Mesenchymal stem cell (in vitro differentiated cells and primary cell): ENCODE results near the gene EPC1.

Experiments used
- DNase-seq: peaks from one replicate; pipeline ENCODE4 v3.0.0-alpha.2; 2013
- H2AFZ ChIP-seq: one replicate; pipeline ENCODE4 v1.6.1; 2013; ENCODE audit warnings: low read depth, mild to moderate bottlenecking, control low read depth, inconsistent platforms, low read length, moderate library complexity
- H2AK5ac ChIP-seq: 2 replicates; pipeline ENCODE4 v1.6.1; 2013; ENCODE audit warnings: low read length, moderate library complexity, mild to moderate bottlenecking, inconsistent platforms; ENCODE audit not compliant: severe bottlenecking
- H2BK120ac ChIP-seq: one replicate; pipeline ENCODE4 v1.6.1; 2013; ENCODE audit warnings: low read depth, mild to moderate bottlenecking, inconsistent platforms, low read length, moderate library complexity
- H2BK12ac ChIP-seq, 2 experiments: one replicate each; pipeline ENCODE4 v1.6.1; 2013; ENCODE audit warnings: inconsistent platforms in 2 of 2, low read length in 2 of 2, mild to moderate bottlenecking in 2 of 2, moderate library complexity in 2 of 2, control low read depth in 1 of 2
- H2BK15ac ChIP-seq: one replicate; pipeline ENCODE4 v1.6.1; 2013; ENCODE audit warnings: mild to moderate bottlenecking, low read depth, inconsistent platforms; ENCODE audit not compliant: poor library complexity, severe bottlenecking
- H2BK5ac ChIP-seq: 2 replicates; pipeline ENCODE4 v1.6.1; 2013; ENCODE audit warnings: low read depth, mild to moderate bottlenecking, low read length, control low read depth, inconsistent platforms; ENCODE audit not compliant: poor library complexity, severe bottlenecking
- H3K14ac ChIP-seq, 2 experiments: one replicate each; pipeline ENCODE4 v1.6.1; 2013; ENCODE audit warnings: inconsistent platforms in 2 of 2, low read length in 2 of 2, control low read depth in 1 of 2, mild to moderate bottlenecking in 1 of 2, moderate library complexity in 1 of 2
- H3K18ac ChIP-seq, 2 experiments: one replicate each; pipeline ENCODE4 v1.6.1; 2013; ENCODE audit warnings: inconsistent platforms in 2 of 2, low read length in 2 of 2, control low read depth in 1 of 2, low read depth in 1 of 2, mild to moderate bottlenecking in 1 of 2
- H3K23ac ChIP-seq, 2 experiments: one replicate each; pipeline ENCODE4 v1.6.1; 2013; ENCODE audit warnings: inconsistent platforms in 2 of 2, low read length in 2 of 2, mild to moderate bottlenecking in 2 of 2, moderate library complexity in 2 of 2, control low read depth in 1 of 2
- H3K27ac ChIP-seq: 2 replicates; pipeline ENCODE4 v1.5.1; 2013; ENCODE audit warnings: mild to moderate bottlenecking, moderate library complexity, low read length, control low read depth, inconsistent platforms; ENCODE audit not compliant: poor library complexity, severe bottlenecking
- H3K27me3 ChIP-seq, 2 experiments: 2 replicates each; pipeline versions ENCODE4 v1.6.1 to v1.7.0; 2013; ENCODE audit warnings: low read length in 2 of 2, mild to moderate bottlenecking in 2 of 2, moderate library complexity in 2 of 2, control low read depth in 1 of 2, inconsistent platforms in 1 of 2; ENCODE audit not compliant: control insufficient read depth in 1 of 2, insufficient read depth in 1 of 2
- H3K36me3 ChIP-seq, 2 experiments: 2 replicates each; pipeline versions ENCODE4 v1.6.1 to v1.7.0; 2013; ENCODE audit warnings: low read length in 2 of 2, control low read depth in 1 of 2, inconsistent platforms in 1 of 2, low read depth in 1 of 2, mild to moderate bottlenecking in 1 of 2; ENCODE audit not compliant: insufficient read depth in 2 of 2, control insufficient read depth in 1 of 2
- H3K4ac ChIP-seq, 2 experiments: one replicate each; pipeline ENCODE4 v1.6.1; 2013; ENCODE audit warnings: inconsistent platforms in 2 of 2, low read length in 2 of 2, mild to moderate bottlenecking in 2 of 2, moderate library complexity in 2 of 2, control low read depth in 1 of 2, low read depth in 1 of 2
- H3K4me1 ChIP-seq: 2 replicates; pipeline ENCODE4 v1.6.1; 2013; ENCODE audit warnings: low read depth, low read length, control low read depth; ENCODE audit not compliant: control insufficient read depth, insufficient read depth
- H3K4me2 ChIP-seq: 2 replicates; pipeline ENCODE4 v1.6.1; 2013; ENCODE audit warnings: low read length, mild to moderate bottlenecking, inconsistent platforms; ENCODE audit not compliant: poor library complexity, severe bottlenecking
- H3K4me3 ChIP-seq, 2 experiments: 2 replicates each; pipeline versions ENCODE4 v1.5.1 to v1.7.0; 2013; ENCODE audit warnings: low read length in 2 of 2, mild to moderate bottlenecking in 2 of 2, control low read depth in 1 of 2, low read depth in 1 of 2; ENCODE audit not compliant: insufficient read depth in 1 of 2
- H3K79me1 ChIP-seq: replicated peaks from 2 replicates; pipeline ENCODE4 v1.6.1; 2013; ENCODE audit warnings: mild to moderate bottlenecking, control low read depth, low read length, inconsistent platforms; ENCODE audit not compliant: poor library complexity, severe bottlenecking
- H3K9ac ChIP-seq: 2 replicates; pipeline ENCODE4 v1.7.0; 2013; ENCODE audit warnings: mild to moderate bottlenecking, low read length, moderate library complexity
- H3K9me3 ChIP-seq: 2 replicates; pipeline ENCODE4 v1.7.0; 2013; ENCODE audit warnings: mild to moderate bottlenecking, low read length; ENCODE audit not compliant: control insufficient read depth
- H4K8ac ChIP-seq: one replicate; pipeline ENCODE4 v1.6.1; 2013; ENCODE audit warnings: inconsistent platforms, mild to moderate bottlenecking, low read length, moderate library complexity
- H4K91ac ChIP-seq: one replicate; pipeline ENCODE4 v1.6.1; 2013; ENCODE audit warnings: mild to moderate bottlenecking, low read length, inconsistent platforms
- WGBS: methylation state at CpG from one replicate; pipeline ENCODE4 v1.1.7; 2013; ENCODE audit warnings: mixed read lengths; 5-methylcytosine and 5-hydroxymethylcytosine counted together

EPC1 gene

DNA sequence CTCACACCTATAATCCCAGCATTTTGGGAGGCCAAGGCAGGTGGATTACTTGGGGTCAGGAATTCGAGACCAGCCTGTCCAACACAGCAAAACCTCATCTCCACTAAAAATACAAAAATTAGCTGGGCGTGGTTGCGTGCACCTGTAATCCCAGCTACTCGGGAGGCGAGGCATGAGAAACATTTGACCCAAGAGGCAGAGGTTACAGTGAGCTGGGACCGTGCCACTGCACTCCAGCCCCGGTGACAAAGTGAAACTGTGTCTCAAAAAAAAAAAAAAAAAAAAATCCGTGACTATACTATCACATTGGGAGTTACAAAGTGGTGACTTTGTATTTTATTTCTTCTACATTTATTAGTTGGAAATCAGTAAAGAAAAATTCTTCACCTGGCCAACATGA lies 101.2 kb downstream of the EPC1 start:
- WGBS, result 95% methylated on average over 6 of the region's 8 CpGs
- Histone ChIP-seq H3K79me1 (no peaks in the 10 kb centered on the region), H3K23ac (no peak overlapping the region), H4K8ac (no peak overlapping the region), H3K14ac (no peak overlapping the region), H2BK5ac (no peak overlapping the region), H3K9ac (no peak overlapping the region), H2AFZ (no peak overlapping the region), H2BK12ac (no peak overlapping the region), H2AK5ac (no peak overlapping the region), H3K18ac (no peak overlapping the region), H3K4ac (no peak overlapping the region), H4K91ac (no peak overlapping the region), H3K9me3 (no peaks in the 10 kb centered on the region), H3K27ac (no peak overlapping the region), H3K4me2 (no peak overlapping the region), H2BK120ac (no peak overlapping the region), H3K27me3 (no peaks in the 10 kb centered on the region), H3K4me3 (no peak overlapping the region), H2BK15ac (no peak overlapping the region), H3K36me3 (no peaks in the 10 kb centered on the region), H3K4me1 (no peaks in the 10 kb centered on the region)
- DNase-seq, result no peak

DNA sequence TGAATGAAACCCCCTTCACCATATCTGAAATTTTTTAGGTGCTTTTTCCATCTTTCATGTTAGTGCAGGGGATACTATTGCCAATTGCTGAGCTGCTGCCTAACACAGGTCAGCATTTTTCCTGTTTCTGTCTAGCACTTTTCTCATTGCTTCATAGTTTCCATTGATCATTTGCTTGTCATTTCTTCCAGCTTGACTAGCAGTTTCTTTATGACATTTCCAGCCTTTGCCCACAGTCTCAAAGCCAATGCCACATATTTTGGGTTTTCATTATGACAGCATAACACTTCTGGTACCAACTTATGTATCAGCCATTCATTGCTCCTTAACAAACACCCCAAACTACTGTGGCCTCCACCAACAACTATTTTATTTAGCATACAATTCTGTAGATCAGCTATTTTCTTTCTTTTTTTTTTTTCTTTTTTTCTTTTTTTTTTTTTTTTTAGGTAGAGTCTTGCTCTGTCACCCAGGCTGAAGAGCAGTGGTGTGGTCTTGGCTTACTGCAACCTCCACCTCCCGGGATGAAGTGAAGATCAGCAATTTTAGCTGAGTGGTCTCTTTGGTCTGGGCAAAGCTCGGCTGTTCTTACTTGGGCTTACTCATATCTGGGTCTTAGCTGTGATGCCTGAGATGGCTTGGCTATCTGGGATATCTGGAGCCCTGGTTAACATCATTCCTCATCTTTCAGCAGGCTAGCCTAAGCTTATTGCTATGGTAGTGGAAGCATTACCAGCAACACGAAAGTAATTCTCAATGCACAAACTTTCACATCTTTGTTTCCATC lies 102.3 kb downstream of the EPC1 start:
- Histone ChIP-seq H3K36me3 (no peaks in the 10 kb centered on the region), H3K27ac (no peak overlapping the region), H3K4ac (no peak overlapping the region), H2BK120ac (no peak overlapping the region), H2BK12ac (no peak overlapping the region), H4K8ac (no peak overlapping the region), H3K23ac (no peak overlapping the region), H3K4me2 (no peak overlapping the region), H2BK15ac (no peak overlapping the region), H3K9me3 (no peaks in the 10 kb centered on the region), H2AFZ (no peak overlapping the region), H3K4me3 (no peak overlapping the region), H3K27me3 (no peaks in the 10 kb centered on the region), H3K79me1 (no peaks in the 10 kb centered on the region), H3K4me1 (no peaks in the 10 kb centered on the region), H3K14ac (no peak overlapping the region), H4K91ac (no peak overlapping the region), H2BK5ac (no peak overlapping the region), H3K9ac (no peak overlapping the region), H2AK5ac (no peak overlapping the region), H3K18ac (no peak overlapping the region)
- no peak for DNase-seq
- whole genome bisulfite sequencing, result 63% methylated on average over 2 of the region's 3 CpGs

DNA sequence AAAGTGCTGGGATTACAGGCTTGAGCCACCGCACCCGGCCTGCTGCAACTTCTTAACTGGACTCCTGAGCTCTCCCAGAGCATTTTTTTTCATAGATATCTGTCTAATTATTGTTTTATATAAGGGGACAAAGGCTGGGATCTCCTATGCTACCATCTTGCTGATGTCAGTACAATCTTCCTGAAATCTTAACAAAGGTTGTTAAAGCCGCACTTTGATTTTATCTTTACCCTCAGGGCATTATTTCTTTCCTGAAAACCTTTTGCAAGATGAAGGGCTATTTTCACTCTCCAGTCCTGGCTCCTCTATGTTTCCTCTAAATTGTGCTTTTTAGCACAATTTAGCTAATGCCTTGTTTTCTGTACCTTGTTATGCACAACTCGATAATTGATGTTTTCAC lies 102.9 kb downstream of the EPC1 start:
- H2BK15ac ChIP-seq, result no peak overlapping the region
- H3K4me2 ChIP-seq, result no peak overlapping the region
- no peak overlapping the region for H3K14ac ChIP-seq
- no peak overlapping the region for H3K4ac ChIP-seq
- no peak overlapping the region for H2BK5ac ChIP-seq
- no peaks in the 10 kb centered on the region for H3K9me3 ChIP-seq
- no peak for DNase-seq
- H3K23ac ChIP-seq, result no peak overlapping the region
- H4K8ac ChIP-seq, result no peak overlapping the region
- no peaks in the 10 kb centered on the region for H3K36me3 ChIP-seq
- over 99% methylated on average over 2 of the region's 4 CpGs for WGBS
- no peak overlapping the region for H3K27ac ChIP-seq
- no peak overlapping the region for H3K4me3 ChIP-seq
- no peak overlapping the region for H4K91ac ChIP-seq
- no peak overlapping the region for H2BK120ac ChIP-seq
- H3K18ac ChIP-seq, result no peak overlapping the region
- no peaks in the 10 kb centered on the region for H3K27me3 ChIP-seq
- H2BK12ac ChIP-seq, result no peak overlapping the region
- no peak overlapping the region for H3K9ac ChIP-seq
- no peak overlapping the region for H2AFZ ChIP-seq
- no peaks in the 10 kb centered on the region for H3K79me1 ChIP-seq
- H2AK5ac ChIP-seq, result no peak overlapping the region
- H3K4me1 ChIP-seq, result no peaks in the 10 kb centered on the region

DNA sequence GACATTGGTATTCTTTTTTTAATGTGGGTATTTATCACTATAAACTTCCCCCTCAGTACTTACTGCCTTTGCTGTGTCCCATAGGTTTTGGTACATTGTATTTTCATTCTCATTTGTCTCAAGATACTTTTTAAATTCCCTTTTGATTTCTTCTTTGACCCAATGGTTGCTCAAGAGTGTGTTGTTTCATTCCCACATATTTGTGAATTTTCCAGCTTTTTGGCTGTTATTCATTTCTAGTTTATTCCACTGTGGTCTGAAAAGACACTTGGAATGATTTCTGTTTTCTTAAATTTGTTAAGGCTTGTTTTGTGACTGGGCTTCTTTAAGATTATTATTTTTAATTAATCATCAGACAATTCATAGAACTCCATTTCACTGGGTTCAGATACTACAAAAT lies 105.0 kb downstream of the EPC1 start:
- Histone ChIP-seq H3K18ac (no peak overlapping the region), H3K4me1 (no peaks in the 10 kb centered on the region), H3K9me3 (no peaks in the 10 kb centered on the region), H3K79me1 (no peaks in the 10 kb centered on the region), H3K9ac (no peak overlapping the region), H3K27me3 (no peaks in the 10 kb centered on the region), H4K91ac (no peak overlapping the region), H2BK5ac (no peak overlapping the region), H2BK12ac (no peak overlapping the region), H3K4ac (no peak overlapping the region), H3K4me2 (no peak overlapping the region), H3K23ac (no peak overlapping the region), H2BK120ac (no peak overlapping the region), H3K4me3 (no peak overlapping the region), H3K27ac (no peak overlapping the region), H2AK5ac (no peak overlapping the region), H3K14ac (no peak overlapping the region), H2BK15ac (no peak overlapping the region), H3K36me3 (no peaks in the 10 kb centered on the region), H2AFZ (no peak overlapping the region), H4K8ac (no peak overlapping the region)
- DNase-seq, result no peak
